Activated CD8-positive, alpha-beta memory T cell treated with anti-CD3 and anti-CD28 coated beads for 4 hours (primary cell): ENCODE data around the gene SHANK2.

Source experiments
- DNase-seq, 2 donors: peaks; one replicate each; pipeline ENCODE4 v3.0.0-alpha.2; 2020; ENCODE audit warnings: low read depth in 2 of 2

SHANK2 gene

DNA sequence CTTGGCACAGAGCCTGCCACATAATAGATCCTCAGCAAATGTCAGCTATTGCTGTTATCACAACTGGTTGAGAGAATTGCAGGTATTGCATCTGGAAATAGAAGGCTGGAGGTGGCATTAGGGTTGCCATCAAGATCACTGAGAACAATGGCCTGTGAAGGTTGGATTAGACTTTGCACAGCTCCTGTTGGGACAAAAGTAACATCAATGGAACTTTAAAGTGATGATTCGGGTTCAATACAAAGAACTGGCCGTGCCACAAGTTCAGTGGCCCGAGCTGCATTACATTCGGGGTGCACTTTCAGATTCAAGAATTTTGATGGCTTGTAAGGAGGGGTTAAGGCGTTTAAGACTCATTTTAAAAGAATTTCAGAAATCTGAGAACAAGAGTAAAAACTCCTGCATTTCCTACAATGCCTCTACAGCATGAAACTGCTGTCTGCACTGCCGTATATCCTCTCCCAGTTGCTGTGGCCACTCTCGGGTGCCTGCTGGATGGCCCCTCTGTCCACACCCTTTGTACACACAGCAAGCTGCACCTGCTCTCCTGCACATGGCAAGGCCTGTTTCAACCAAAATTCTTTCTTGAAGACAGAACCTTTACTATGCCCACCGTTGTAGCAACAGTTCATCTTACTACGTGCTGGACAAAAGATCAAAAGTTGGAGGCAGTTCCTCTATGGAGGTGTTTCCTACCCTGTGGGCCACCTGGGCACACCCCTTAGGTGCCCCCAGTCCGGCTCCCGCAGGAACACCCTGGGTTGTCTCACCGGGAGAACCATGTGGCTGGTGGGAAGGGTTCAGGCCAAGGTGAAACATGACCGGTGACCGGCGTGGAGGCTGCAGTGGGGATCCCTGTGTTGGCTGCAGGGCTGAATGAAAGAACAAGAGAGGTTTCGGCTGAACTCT lies 17.5 kb upstream of the SHANK2 start:
- no peak for DNase-seq

DNA sequence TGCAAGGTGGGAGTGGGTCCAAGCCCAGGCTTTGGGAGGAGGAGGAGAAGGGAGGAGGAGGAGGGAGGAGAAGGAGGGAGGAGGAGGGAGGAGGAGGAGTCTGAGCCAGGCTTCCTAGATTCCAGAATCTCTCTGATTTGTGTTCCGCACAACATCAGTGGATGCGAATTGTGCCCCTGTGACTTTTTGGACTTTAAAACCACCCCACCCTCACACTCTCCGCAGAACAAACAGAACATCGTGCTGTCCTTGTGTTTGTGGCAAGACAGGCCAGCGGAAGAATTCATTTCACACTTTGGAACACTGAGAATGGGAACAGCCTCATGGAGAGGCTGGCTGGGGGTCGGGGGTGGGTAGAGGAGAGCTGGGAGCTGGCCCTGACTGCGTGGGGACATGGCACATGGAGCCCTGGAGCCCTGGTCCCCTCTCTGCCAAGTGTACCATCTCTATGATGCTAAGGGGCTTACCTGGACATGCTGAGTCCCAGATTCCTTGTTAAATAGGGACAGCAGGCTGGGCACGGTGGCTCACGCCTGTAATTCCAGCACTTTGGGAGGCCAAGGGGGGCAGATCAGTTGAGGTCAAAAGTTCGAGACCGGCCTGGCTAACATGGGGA lies 16.4 kb upstream of the SHANK2 start:
- DNase-seq = no peak

DNA sequence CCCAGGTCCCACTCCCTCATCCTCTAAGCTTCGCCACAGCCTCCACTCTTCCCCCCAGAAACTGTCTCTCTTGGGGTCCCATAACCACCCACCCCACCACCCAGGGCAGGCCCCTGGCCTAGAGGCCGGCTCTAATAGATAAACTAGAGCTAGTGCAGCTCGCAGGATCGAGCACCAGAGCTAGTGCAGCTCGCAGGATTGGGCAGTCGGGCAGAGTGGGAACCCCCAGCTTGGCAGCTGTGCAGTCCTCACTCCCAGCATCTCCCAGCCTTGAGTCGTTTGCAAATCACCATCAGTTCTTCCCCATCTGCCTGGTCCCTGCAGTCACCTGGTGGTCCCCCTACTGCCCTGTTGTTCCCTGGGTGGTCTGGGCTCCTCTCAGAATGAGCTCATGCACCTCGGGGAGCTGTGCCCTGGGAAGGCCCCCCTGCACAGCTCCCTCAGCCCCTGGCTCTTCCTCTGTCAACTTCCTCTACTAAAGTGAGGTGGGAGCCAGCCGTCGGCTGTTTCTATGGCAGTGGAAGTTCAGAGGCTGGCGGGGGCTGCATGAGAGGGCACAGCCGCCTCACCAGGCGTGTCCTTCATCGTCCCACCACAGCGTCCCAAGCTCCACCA lies 15.5 kb upstream of the SHANK2 start:
- DNase-seq = no peak

DNA sequence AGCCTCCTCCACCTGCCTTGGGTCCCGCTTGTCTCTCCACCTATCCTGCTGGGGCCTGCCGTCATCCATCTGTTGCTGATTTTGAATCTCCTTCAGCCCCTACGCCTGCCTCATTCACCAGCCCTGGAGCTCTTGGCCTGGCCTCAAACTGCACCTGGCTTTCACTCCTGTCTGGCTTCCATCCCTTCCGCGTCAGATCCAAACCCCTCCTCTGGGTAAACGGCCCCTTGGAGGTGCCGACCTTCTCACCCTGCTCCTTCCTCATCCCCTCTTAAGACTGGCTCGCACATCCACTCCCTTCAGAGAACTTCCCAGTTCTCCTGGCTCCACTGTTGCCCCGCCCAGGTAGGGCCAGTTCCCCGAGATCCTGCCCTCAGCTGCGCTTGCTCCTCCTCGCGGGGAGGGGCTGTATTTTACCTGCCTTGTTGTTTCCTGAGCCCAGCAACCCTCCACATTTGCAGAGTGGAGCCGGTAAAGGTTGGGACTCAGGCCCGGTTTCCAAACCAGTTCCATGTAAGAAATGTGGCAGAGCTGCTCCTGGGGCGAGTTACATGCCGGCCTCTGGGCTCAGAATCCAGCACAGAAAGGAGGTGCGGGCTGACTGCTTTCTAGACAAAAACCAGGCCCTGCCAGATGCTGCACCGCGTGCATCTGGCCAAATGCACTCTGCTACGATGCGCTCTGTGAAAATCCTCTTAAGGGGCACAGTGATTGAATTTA lies 13.9 kb upstream of the SHANK2 start:
- DNase-seq = no peak

DNA sequence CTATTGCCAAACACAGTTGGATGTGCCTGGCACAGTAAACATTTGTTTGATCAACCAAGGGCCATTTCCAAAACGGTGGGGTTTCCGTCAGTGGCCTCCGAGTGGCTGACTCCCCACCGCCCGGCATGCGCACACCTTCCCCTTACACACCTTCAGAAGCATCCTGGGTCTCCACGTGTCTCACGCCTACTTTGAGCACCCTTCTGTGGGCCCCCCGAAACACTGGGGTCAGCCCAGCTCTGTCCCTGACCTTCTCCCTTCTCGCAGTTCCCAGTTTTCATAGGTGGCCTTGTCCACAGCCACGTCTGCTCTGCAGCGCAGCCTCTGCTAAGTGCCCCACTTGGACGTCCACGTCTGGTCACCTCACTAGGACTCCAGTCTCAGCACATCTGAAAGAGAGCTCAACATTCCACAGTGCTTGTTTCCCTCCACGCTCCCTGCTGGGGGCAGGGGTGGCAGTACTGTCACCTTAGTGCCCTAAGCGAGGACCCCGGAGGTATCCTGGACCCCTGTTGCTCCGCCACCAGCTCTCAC lies 13.2 kb upstream of the SHANK2 start:
- DNase-seq = no peak

DNA sequence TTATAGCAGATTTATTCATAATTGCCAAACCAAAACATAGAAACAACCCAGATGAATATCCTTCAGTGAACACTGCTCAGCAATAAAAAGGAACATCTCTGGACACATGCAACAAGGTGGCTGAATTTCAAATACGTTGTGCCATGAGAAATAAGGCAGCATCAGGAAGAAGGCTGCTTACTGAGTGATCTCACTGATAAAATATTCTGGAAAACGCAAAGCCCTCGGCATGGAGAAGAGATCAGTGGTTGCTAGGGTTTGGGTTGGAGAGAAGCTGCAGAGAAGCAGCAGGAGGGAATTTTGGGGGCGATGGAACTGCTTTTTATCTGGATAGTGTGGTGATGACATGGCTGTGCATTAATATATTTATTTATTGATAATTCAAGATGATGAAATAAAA lies 11.0 kb upstream of the SHANK2 start:
- no peak for DNase-seq

DNA sequence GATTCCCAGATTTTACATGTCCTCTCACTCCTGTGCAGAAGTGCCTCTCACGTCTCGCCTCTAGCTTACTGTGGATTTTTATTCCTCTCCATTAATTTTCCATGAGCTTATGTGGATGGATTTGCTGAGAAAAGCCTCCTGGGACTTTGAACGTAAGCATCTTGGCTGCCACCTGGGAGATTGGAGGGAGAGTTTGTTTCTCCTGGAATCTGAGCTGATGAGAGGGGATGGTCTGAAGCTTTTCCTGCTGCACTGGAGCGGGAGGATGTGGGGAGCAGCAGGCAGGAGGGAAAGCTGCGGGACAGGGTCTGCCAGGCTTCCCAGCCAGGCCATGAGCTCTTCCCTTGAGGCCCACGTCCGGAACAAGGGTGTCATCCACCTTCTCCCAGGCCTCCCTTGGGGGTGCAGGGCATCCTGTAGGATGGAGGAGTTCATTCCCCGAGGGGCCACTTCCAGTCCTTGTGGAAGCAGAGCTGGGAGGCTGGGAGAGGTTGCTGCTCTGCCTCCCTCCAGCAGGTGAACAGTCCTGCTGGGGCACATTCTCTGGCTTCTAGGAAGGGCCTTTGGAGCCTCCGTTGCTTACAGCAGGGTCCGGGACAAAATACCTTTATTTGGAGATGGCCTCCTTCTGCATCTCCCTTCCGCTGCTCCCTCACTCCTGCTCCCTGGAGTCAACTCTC lies 3.6 kb upstream of the SHANK2 start:
- DNase-seq = no peak

DNA sequence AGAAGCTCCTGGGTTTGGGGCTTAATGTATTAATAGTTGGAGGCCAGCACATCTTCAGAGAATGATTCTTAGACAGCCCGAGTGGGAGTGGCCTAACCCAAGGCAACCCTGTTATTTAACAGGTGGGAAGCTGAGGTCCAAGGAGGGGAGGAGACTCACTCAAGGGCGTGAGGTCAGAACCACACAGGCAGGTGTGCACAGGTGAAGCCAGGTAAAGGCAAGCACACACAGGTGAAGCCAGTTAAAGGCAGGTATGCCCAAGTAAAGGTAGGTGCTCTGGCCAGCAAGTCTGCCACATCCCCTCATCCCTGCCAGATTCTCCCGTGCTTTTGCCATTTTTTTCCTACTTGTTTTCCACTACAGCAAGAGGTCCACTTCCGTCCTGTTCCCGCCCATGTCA lies 2.9 kb upstream of the SHANK2 start:
- DNase-seq = no peak

DNA sequence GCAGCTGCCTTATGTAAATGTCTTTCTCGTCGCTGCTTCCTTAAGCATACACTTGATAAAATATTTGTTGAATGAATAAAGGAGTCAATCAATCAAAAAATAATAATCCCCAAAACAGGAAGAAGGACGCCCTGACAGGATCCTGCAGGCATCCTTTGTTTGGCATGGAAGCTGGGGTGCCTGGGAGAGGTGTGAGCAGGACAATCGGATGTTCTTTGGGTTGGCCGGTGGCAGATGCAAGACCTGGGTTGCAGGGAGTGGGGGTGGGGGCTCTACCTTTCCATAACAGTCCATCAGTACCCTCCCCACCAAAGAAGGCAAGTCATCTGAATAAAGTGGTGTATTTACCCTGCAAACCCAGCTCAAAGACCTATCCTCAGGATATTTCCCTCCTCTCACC lies 1.4 kb upstream of the SHANK2 start:
- DNase-seq = no peak

DNA sequence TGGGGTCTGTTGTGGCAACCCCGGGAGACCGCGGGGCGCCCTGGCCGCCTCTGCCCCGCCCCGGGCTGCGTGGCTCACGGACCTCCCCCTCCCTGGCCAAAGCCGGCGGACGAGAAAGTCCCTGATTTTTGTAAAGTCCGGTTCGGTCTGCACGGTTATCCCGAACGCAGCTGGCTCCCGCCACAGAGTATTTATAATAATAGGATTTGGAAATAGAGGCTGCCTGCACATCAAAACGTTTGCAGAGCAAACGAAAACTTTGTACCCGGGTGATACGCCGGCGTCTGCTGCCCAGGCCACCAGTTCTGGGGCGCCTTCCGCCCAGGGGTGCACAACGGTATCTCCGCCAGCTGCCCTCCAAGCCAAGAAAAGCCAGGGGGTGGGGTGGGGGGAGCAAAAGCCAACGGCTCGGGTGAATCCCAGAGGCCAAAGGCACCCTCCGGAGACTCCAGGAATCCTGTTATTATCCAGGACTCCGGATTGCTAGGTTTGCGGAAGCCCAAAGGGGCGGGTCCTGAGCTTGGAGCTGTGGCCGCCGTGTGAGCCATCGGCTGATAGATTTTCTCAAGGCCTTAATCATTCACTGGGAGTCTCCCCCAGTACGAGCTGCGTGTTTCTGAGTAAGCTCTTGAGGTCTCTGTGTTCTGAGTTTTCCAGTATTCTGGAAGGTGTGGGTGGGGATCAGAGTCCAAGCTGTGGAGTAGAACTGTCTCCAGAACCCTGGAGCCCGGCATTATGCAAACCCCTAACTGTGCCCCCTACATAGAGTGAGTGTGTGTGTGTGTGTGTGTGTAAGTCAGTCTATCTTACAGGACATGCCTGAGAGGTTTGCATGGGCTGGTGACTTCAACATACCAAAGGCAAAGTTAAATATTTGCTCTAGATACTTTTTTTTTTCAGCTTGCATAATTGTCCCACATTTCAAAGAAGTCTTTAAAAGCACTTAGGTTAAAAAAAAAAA lies 673 bp upstream of the SHANK2 start:
- no peak for DNase-seq

DNA sequence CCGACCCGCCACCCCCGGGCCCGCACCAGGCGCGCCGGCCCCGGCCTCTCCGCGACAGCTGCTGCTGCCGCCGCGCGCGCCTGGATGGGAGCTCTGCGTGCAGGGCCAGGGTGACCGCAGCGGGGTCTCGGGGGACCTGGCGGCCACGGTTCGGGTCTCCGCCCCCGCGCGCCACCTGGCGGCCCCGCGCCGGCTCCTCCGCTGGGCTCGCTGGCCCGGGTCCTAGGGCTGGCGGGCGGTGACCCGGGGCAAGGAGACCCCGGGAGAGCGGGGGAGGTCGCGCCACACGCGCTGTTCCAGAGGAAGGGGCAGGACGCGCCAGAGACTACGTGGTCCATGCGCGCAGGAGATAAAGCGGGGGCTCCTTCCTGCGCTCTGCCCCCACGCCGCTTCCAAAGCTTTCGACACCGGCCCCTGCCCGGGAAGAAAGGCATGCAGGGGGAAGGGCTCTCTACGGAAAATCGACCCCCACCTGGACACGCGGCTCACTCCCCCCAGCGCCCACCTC lies 562 bp downstream of the SHANK2 start:
- no peak for DNase-seq

DNA sequence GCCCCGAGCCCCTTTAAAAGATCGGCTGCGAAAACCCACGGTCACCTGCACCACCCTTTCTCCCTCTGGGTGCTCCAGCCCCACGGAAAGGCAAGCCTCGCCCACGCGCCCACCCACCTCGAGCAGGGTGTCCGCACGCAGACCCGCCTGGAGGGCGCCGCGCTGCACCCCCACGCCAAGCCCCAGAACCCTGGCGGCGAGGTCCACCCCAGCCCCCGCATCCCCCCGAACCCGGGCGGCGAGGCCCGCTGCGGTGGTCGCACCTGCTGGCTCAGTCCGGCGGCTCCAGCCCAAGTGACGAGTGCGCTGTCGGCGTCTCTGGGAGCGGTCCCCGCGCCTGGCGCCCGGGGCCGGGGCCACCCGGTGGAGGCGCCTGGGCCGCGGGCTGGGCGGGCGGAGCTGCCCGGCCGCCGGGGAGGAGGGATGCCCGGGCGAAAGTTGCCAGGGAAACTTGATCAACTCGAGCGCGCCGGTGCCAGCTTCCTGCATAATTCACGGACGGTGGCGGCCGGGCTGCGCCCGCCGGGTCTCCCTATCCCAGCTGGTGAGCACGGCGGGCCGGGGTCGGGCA lies 1.1 kb downstream of the SHANK2 start:
- no peak for DNase-seq

DNA sequence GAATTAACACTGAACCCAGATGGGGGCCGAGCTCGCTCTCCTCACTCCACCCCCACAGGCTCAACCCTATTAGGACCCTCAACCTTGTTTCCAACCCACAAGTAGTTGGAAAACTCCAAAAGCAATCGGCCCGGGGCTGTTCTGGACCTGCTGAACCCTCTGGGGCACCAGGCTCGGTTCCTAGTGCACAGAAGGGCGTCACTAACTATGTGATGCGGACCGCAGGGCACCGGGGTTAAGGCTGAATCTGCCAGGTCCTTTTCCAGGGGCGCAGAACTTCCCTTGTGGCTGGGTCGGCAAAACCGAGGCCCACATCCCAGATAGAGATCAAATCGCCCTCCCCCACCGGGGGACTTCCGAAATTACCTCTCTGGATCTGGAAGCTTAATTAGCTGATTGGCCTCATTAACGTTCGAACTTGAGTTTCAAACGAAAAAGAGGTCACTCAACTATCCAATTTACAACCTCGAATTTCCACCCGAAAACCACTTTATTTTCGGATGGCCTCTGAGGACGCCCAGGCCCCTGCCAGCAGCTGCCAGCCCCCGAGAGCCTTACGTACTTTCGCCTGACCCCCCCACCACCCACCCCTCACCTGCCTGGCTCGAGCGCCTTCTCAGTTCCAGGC lies 1.7 kb downstream of the SHANK2 start:
- no peak for DNase-seq

DNA sequence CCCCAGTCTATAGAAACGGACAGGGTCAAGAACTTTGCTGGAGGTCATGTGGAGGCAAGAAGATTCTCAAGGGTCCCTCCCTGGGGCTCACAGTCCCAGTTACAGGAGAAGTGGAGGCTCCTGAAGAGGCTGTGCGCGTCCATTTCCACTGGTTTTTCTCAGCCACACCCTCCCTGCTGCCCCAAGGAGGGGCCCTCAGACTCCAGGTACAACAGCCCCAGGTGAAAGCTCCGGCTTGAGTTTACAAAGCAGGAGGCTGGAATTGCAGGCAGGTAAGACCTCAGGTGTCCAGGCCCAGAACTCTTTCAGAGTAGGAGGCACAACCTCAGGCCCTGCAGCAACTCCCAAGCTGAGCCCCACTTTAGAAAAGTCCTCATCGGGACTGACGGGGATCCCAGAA lies 3.1 kb downstream of the SHANK2 start:
- DNase-seq = no peak

DNA sequence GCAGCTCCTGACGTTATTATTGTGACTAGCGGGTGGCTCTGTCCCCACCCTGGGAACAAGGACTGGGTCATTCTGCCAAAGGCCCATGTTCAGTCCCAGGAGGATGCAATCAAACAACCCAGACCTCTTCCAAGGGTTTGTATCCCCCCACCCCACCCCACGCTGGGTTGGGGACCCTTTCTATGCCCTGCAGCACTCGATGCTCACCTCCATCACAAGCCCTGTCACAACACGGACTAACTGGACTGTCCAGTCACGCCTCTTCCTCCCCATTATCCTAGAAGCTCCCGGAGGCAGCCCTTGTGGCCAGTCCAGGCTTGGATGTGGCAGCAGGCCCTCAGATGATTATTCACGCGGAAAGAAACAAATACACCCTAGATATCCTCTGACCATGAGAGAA lies 3.7 kb downstream of the SHANK2 start:
- no peak for DNase-seq

DNA sequence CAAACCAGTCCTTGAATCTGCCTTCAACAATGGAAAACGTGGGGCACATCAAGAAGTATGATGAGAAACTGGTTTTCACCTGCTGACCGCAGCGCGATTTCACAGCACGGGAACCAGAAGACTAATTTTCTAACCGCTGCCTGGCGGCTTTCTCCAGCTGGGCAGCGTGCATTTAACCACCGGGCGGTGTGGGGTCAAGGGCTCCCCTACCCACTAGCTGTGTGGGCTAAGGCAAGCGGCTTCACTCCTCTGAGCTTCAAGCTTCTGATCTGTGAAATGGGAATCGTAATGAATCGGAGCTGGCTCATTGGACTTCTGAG lies 4.2 kb downstream of the SHANK2 start:
- no peak for DNase-seq

DNA sequence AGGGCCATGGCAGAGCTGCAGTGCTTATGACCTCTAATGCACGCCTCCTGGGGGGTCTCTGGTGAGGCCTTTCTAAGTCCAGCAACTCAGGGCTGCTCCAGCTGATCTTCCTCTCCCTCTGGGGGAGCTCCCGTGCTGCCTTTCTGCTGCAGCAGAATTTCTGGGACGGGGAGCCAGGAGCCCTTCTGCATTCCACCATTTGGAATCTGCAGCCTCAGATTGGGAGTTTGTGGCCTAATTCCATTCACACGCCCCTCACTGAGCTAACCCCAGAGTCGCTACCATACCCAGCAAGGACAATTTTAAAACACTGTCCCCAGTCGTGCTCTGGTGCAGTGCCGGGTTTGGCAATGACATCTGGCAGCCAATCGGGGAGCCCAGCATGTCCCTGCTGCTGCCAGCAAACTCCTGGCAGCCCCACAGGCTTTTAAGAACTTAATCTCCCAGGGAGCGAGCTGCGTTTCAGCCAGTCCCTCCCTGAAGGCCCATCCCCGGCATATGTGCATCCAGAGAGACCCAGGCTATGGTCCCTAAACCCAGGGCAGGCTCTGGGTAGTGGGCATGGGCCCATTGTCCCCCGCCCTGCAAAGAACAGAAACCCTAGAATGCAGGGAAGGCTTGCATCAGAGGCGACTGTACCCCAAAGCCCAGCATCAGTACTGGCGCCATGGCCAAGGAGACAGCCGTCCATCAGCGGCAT lies 4.7 kb downstream of the SHANK2 start:
- DNase-seq = no peak

DNA sequence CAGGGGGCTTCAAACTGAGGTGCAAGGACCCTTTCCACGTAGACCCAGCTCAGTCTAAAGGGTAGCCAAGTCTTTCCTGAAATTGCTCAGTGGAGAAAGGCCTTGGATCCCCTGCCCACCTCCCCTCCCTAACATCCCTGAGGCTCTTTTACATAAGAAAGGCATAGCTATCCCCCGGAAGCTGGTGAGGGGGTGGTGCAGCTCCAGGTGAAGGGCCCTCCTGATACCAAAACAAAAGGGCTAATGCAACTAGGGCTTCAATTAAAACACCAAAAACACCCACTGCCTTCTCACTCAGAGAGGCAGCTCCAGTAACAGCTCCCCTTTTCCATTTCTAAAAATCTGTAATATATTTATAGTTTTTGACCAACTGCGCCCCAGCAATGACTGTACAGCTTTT lies 5.8 kb downstream of the SHANK2 start:
- DNase-seq = no peak
